MM.1S (cell line): ENCODE data around the gene TBC1D8.

Experiments
- DNase-seq: peaks from one replicate; pipeline ENCODE4 v3.0.0-alpha.2; 2015
- H2AFZ ChIP-seq: fragments of 300-600 bp; sonication (generic); 2 replicates; pipeline ENCODE4 v1.6.0; 2016; ENCODE audit warnings: antibody characterized with exemption, low read length
- H3F3A ChIP-seq: fragments of 300-600 bp; sonication (generic); 2 replicates; pipeline ENCODE4 v1.6.1; 2016; ENCODE audit warnings: mild to moderate bottlenecking, antibody characterized with exemption, low read length, moderate library complexity, mixed read lengths; ENCODE audit not compliant: insufficient read depth
- H3K27ac ChIP-seq: fragments of 300-600 bp; sonication (generic); 2 replicates; pipeline ENCODE4 v1.5.1; 2016; ENCODE audit warnings: mild to moderate bottlenecking, low read length
- H3K27me3 ChIP-seq: fragments of 300-600 bp; sonication (generic); replicated peaks from 2 replicates; pipeline ENCODE4 v1.6.0; 2016; ENCODE audit warnings: low read length; ENCODE audit not compliant: insufficient read depth
- H3K36me3 ChIP-seq: fragments of 300-600 bp; sonication (generic); replicated peaks from 2 replicates; pipeline ENCODE4 v1.6.1; 2016; ENCODE audit warnings: mild to moderate bottlenecking, low read length, mixed read lengths; ENCODE audit not compliant: insufficient read depth
- H3K4me1 ChIP-seq: fragments of 300-600 bp; sonication (generic); 2 replicates; pipeline ENCODE4 v1.6.1; 2016; ENCODE audit warnings: low read length, mixed read lengths
- H3K4me2 ChIP-seq: fragments of 300-600 bp; sonication (generic); 2 replicates; pipeline ENCODE4 v1.6.0; 2016; ENCODE audit warnings: low read depth, low read length
- H3K4me3 ChIP-seq: fragments of 300-600 bp; sonication (generic); 2 replicates; pipeline ENCODE4 v1.5.1; 2016; ENCODE audit warnings: low read length, mixed read lengths
- H3K79me2 ChIP-seq: fragments of 300-600 bp; sonication (generic); 2 replicates; pipeline ENCODE4 v1.6.1; 2016; ENCODE audit warnings: mixed run types, low read length, mixed read lengths
- H3K9ac ChIP-seq: fragments of 300-600 bp; sonication (generic); 2 replicates; pipeline ENCODE4 v1.6.1; 2016; ENCODE audit warnings: low read length, mixed read lengths
- H3K9me2 ChIP-seq: fragments of 300-600 bp; sonication (generic); replicated peaks from 2 replicates; pipeline ENCODE4 v1.6.1; 2016; ENCODE audit warnings: mild to moderate bottlenecking, low read length, mixed read lengths; ENCODE audit not compliant: insufficient read depth
- H3K9me3 ChIP-seq: fragments of 300-600 bp; sonication (generic); replicated peaks from 2 replicates; pipeline ENCODE4 v1.6.1; 2016; ENCODE audit warnings: mild to moderate bottlenecking, low read length, mixed read lengths; ENCODE audit not compliant: insufficient read depth
- H4K20me1 ChIP-seq: fragments of 300-600 bp; sonication (generic); 2 replicates; pipeline ENCODE4 v1.6.1; 2016; ENCODE audit warnings: mild to moderate bottlenecking, low read length, moderate library complexity, mixed read lengths; ENCODE audit not compliant: insufficient read depth
- CTCF ChIP-seq: fragments of 300-600 bp; sonication (generic); IDR thresholded peaks from 2 replicates; pipeline ENCODE4 v1.5.1; 2016; ENCODE audit warnings: antibody characterized with exemption, low read length, mixed read lengths
- EZH2 ChIP-seq: fragments of 300-600 bp; sonication (generic); optimal IDR thresholded peaks from 2 replicates; pipeline ENCODE3; 2017; ENCODE audit warnings: low read depth, mild to moderate bottlenecking, antibody characterized with exemption, low read length, mixed read lengths
- EZH2phosphoT487 ChIP-seq: fragments of 300-600 bp; sonication (generic); IDR thresholded peaks from 2 replicates; pipeline ENCODE4 v1.6.1; 2018; ENCODE audit warnings: antibody characterized with exemption, low read length

The TBC1D8 gene

DNA sequence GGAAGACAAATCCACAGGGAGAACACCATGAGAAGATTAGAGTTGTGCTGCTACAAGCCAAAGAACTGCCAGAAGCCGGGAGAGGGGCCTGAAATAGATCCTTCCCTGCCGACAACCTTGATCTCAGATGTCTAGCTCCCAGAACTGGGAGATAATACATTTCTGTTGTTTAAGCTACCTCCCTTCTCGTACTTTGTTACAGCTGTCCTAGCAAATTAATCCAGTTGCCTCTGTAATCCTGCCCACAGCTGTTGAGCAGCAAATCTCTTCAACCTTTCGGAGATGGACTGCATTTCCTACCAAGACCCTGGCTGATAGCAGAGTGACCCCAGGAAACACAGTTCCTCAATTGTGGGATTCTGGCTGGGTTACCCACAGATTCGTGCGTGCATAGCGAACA lies 2.6 kb upstream of the TBC1D8 start:
- Histone ChIP-seq H3K79me2 (no peaks in the 10 kb centered on the region), H3K27ac (no peak overlapping the region), H3K27me3 (peaks cover 4% of the 10 kb centered on the region; the same call in 1 of the 2 replicates), H3F3A (peaks cover 11% of the 10 kb centered on the region), H4K20me1 (no peaks in the 10 kb centered on the region), H3K9me3 (no peaks in the 10 kb centered on the region), H3K36me3 (no peaks in the 10 kb centered on the region), H3K4me1 (peaks cover 11% of the 10 kb centered on the region), H3K4me3 (no peak overlapping the region), H3K9ac (no peak overlapping the region), H2AFZ (no peak overlapping the region), H3K4me2 (no peak overlapping the region), H3K9me2 (no peaks in the 10 kb centered on the region)
- no peak for DNase-seq
- TF ChIP-seq CTCF (no peak), EZH2phosphoT487 (no peak), EZH2 (no peak)

GRCh38 chr2:101153077-101153707 lies 2.0 kb upstream of the TBC1D8 start:
- no peak overlapping the region for H3K9ac ChIP-seq
- no peak for DNase-seq
- no peaks in the 10 kb centered on the region for H4K20me1 ChIP-seq
- peaks cover 11% of the 10 kb centered on the region for H3K4me1 ChIP-seq
- H3K36me3 ChIP-seq, result no peaks in the 10 kb centered on the region
- no peak overlapping the region for H3K4me3 ChIP-seq
- H3K9me2 ChIP-seq, result no peaks in the 10 kb centered on the region
- H3F3A ChIP-seq, result peaks cover 11% of the 10 kb centered on the region
- no peak overlapping the region for H3K4me2 ChIP-seq
- H3K27ac ChIP-seq, result no peak overlapping the region
- no peaks in the 10 kb centered on the region for H3K79me2 ChIP-seq
- no peaks in the 10 kb centered on the region for H3K9me3 ChIP-seq
- H2AFZ ChIP-seq, result peak overlapping the region; percentile 73; the same call in 1 of the 2 replicates
- peaks cover 4% of the 10 kb centered on the region; the same call in 1 of the 2 replicates for H3K27me3 ChIP-seq
- TF ChIP-seq CTCF (no peak), EZH2phosphoT487 (no peak), EZH2 (no peak)

GRCh38 chr2:101152272-101153076 lies 1.3 kb upstream of the TBC1D8 start:
- Histone ChIP-seq H3F3A (peaks cover 11% of the 10 kb centered on the region), H4K20me1 (no peaks in the 10 kb centered on the region), H3K79me2 (no peaks in the 10 kb centered on the region), H3K4me2 (peak overlapping the region; percentile 88), H3K36me3 (no peaks in the 10 kb centered on the region), H2AFZ (peak overlapping the region; percentile 73), H3K9ac (no peak overlapping the region), H3K4me1 (peaks cover 11% of the 10 kb centered on the region), H3K9me2 (no peaks in the 10 kb centered on the region), H3K4me3 (peak overlapping the region; percentile 61), H3K9me3 (no peaks in the 10 kb centered on the region), H3K27ac (no peak overlapping the region), H3K27me3 (peaks cover 4% of the 10 kb centered on the region; the same call in 1 of the 2 replicates)
- TF ChIP-seq EZH2, result no peak
- TF ChIP-seq EZH2phosphoT487, result no peak
- peak; percentile 81 for TF ChIP-seq CTCF
- peak; percentile 83 for DNase-seq
